ENCODE data around the gene GSE1.

The GSE1 gene

GRCh38 chr16:85619101-85619891 is 6.2 kb downstream of the GSE1 start:
- no peaks in the 10 kb centered on the region for H3K27me3 ChIP-seq (ENCODE audit: insufficient read depth, poor library complexity, severe bottlenecking)
- H3K4me3 ChIP-seq (replicated peaks; ENCODE audit: insufficient read depth, low read length), result no peak overlapping the region
- TF ChIP-seq GABPA (IDR thresholded peaks at IDR 0.05; ENCODE audit: low read depth) (no peak), POLR2AphosphoS5 (IDR thresholded peaks at IDR 0.05; ENCODE audit: low read depth) (no peak), CTCF (IDR thresholded peaks at IDR 0.05; ENCODE audit: insufficient read depth, low read length) (no peak), REST (IDR thresholded peaks at IDR 0.05; ENCODE audit: insufficient replicate concordance, low read depth) (no peak), SPI1 (IDR thresholded peaks at IDR 0.05; ENCODE audit: borderline replicate concordance, low read depth) (no peak)
- H3K27ac ChIP-seq (replicated peaks), result no peak overlapping the region
- no peak for DNase-seq (ENCODE audit: low read depth in 1 of 2, low spot score in 1 of 2)

GRCh38 chr16:85620374-85620773 is 7.3 kb downstream of the GSE1 start:
- no peaks in the 10 kb centered on the region for H3K27me3 ChIP-seq (ENCODE audit: insufficient read depth, poor library complexity, severe bottlenecking)
- TF ChIP-seq CTCF (IDR thresholded peaks at IDR 0.05; ENCODE audit: insufficient read depth, low read length), result no peak
- no peak for TF ChIP-seq REST (IDR thresholded peaks at IDR 0.05; ENCODE audit: insufficient replicate concordance, low read depth)
- DNase-seq (ENCODE audit: low read depth in 1 of 2, low spot score in 1 of 2), result no peak
- H3K27ac ChIP-seq (replicated peaks), result no peak overlapping the region
- no peak overlapping the region for H3K4me3 ChIP-seq (replicated peaks; ENCODE audit: insufficient read depth, low read length)

GRCh38 chr16:85621698-85622428 is 8.7 kb downstream of the GSE1 start:
- H3K27me3 ChIP-seq (ENCODE audit: insufficient read depth, poor library complexity, severe bottlenecking), result no peaks in the 10 kb centered on the region
- H3K4me3 ChIP-seq (replicated peaks; ENCODE audit: insufficient read depth, low read length), result no peak overlapping the region
- no peak overlapping the region for H3K27ac ChIP-seq (replicated peaks)
- no peak for DNase-seq (ENCODE audit: low read depth in 1 of 2, low spot score in 1 of 2)
- TF ChIP-seq POLR2AphosphoS5 (IDR thresholded peaks at IDR 0.05; ENCODE audit: low read depth), result no peak
- TF ChIP-seq CTCF (IDR thresholded peaks at IDR 0.05; ENCODE audit: insufficient read depth, low read length), result no peak
- TF ChIP-seq SPI1 (IDR thresholded peaks at IDR 0.05; ENCODE audit: borderline replicate concordance, low read depth), result no peak

All from HL-60 (cell line).